SK-N-SH treated with all-trans-retinoic acid at 6 μM for 48 hours (cell line): ENCODE measurements around the gene MRPL28.
A peak's percentile ranks its signal among the peaks of the same experiment; 100 is the strongest.

ENCODE experiments used
- ATAC-seq: fragments of 200-7000 bp; cut with Tn5 transposase; 3 replicates; pipeline ENCODE4 v1.9.1; 2020; ENCODE audit warnings: mild to moderate bottlenecking, moderate library complexity
- ARNTL ChIP-seq: fragments of 450-650 bp; formaldehyde crosslinking; IDR thresholded peaks from 2 replicates; pipeline ENCODE4 v1.5.0; 2020; ENCODE audit warnings: low read depth, mild to moderate bottlenecking, moderate library complexity, borderline replicate concordance
- BACH2 ChIP-seq: fragments of 250-450 bp; sonication (Bioruptor Pico); IDR thresholded peaks from 2 replicates; pipeline ENCODE4 v1.9.0; 2021; ENCODE audit warnings: mild to moderate bottlenecking, borderline replicate concordance
- CSDC2 ChIP-seq: fragments of 250-450 bp; sonication (Bioruptor Pico); IDR thresholded peaks from 2 replicates; pipeline ENCODE4 v1.5.0; 2020; ENCODE audit warnings: mild to moderate bottlenecking, moderate library complexity
- ESRRG ChIP-seq: fragments of 250-450 bp; sonication (Bioruptor Pico); IDR thresholded peaks from 2 replicates; pipeline ENCODE4 v1.6.1; 2021; ENCODE audit warnings: mild to moderate bottlenecking
- GLIS3 ChIP-seq: fragments of 250-450 bp; sonication (Bioruptor Pico); IDR thresholded peaks from 2 replicates; pipeline ENCODE4 v1.5.0; 2020; ENCODE audit warnings: mild to moderate bottlenecking, moderate library complexity
- ISL1 ChIP-seq: fragments of 250-450 bp; sonication (Bioruptor Pico); IDR thresholded peaks from 2 replicates; pipeline ENCODE4 v2.1.2; 2022; ENCODE audit warnings: mild to moderate bottlenecking, moderate library complexity
- OSR1 ChIP-seq: fragments of 250-450 bp; sonication (Bioruptor Pico); IDR thresholded peaks from 2 replicates; pipeline ENCODE4 v1.8.0; 2022; ENCODE audit warnings: moderate library complexity, mild to moderate bottlenecking, inconsistent platforms
- PPARA ChIP-seq: fragments of 250-450 bp; sonication (Bioruptor Pico); IDR thresholded peaks from 2 replicates; pipeline ENCODE4 v1.5.0; 2020; ENCODE audit warnings: mild to moderate bottlenecking, borderline replicate concordance
- RARB ChIP-seq: fragments of 250-450 bp; sonication (Bioruptor Pico); IDR thresholded peaks from 2 replicates; pipeline ENCODE4 v1.8.0; 2021; ENCODE audit warnings: mild to moderate bottlenecking, moderate library complexity
- SNAI2 ChIP-seq: fragments of 250-450 bp; sonication (Bioruptor Pico); IDR thresholded peaks from 2 replicates; pipeline ENCODE4 v1.5.0; 2020; ENCODE audit warnings: mild to moderate bottlenecking, moderate library complexity
- TCF4 ChIP-seq: fragments of 250-450 bp; sonication (Bioruptor Pico); IDR thresholded peaks from 2 replicates; pipeline ENCODE4 v1.8.0; 2021; ENCODE audit warnings: mild to moderate bottlenecking, moderate library complexity, borderline replicate concordance
- TOX ChIP-seq: fragments of 250-450 bp; sonication (Bioruptor Pico); IDR thresholded peaks from 2 replicates; pipeline ENCODE4 v1.8.0; 2021; ENCODE audit warnings: mild to moderate bottlenecking, moderate library complexity, borderline replicate concordance
- ZC3H10 ChIP-seq: fragments of 250-450 bp; sonication (Bioruptor Pico); IDR thresholded peaks from 2 replicates; pipeline ENCODE4 v1.5.1; 2021; ENCODE audit warnings: mild to moderate bottlenecking, moderate library complexity
- ZFP3 ChIP-seq: fragments of 250-450 bp; sonication (Bioruptor Pico); IDR thresholded peaks from 2 replicates; pipeline ENCODE4 v1.5.0; 2020; ENCODE audit warnings: mild to moderate bottlenecking, moderate library complexity
- ZFP30 ChIP-seq: fragments of 450-650 bp; formaldehyde crosslinking; IDR thresholded peaks from 2 replicates; pipeline ENCODE4 v1.5.0; 2022; ENCODE audit warnings: mild to moderate bottlenecking, moderate library complexity
- ZNF70 ChIP-seq: fragments of 450-650 bp; formaldehyde crosslinking; IDR thresholded peaks from 2 replicates; pipeline ENCODE4 v1.5.0; 2020; ENCODE audit warnings: mild to moderate bottlenecking, moderate library complexity
- ZNF8 ChIP-seq: fragments of 450-650 bp; formaldehyde crosslinking; IDR thresholded peaks from 2 replicates; pipeline ENCODE4 v1.5.0; 2020; ENCODE audit warnings: mild to moderate bottlenecking, moderate library complexity
- TF ChIP-seq, protein P1 (sequence below): fragments of 250-450 bp; sonication (Bioruptor Pico); IDR thresholded peaks from 2 replicates; pipeline ENCODE4 v1.5.1; 2020; ENCODE audit warnings: low read depth, mild to moderate bottlenecking, moderate library complexity
- TF ChIP-seq, protein P2 (sequence below): fragments of 250-450 bp; sonication (Bioruptor Pico); IDR thresholded peaks from 2 replicates; pipeline ENCODE4 v1.8.0; 2020; ENCODE audit warnings: mild to moderate bottlenecking, moderate library complexity, borderline replicate concordance
- TF ChIP-seq, protein P3 (sequence below): fragments of 250-450 bp; sonication (Bioruptor Pico); IDR thresholded peaks from 2 replicates; pipeline ENCODE4 v1.8.0; 2021; ENCODE audit warnings: low read depth, mild to moderate bottlenecking, moderate library complexity, borderline replicate concordance

The MRPL28 gene

DNA sequence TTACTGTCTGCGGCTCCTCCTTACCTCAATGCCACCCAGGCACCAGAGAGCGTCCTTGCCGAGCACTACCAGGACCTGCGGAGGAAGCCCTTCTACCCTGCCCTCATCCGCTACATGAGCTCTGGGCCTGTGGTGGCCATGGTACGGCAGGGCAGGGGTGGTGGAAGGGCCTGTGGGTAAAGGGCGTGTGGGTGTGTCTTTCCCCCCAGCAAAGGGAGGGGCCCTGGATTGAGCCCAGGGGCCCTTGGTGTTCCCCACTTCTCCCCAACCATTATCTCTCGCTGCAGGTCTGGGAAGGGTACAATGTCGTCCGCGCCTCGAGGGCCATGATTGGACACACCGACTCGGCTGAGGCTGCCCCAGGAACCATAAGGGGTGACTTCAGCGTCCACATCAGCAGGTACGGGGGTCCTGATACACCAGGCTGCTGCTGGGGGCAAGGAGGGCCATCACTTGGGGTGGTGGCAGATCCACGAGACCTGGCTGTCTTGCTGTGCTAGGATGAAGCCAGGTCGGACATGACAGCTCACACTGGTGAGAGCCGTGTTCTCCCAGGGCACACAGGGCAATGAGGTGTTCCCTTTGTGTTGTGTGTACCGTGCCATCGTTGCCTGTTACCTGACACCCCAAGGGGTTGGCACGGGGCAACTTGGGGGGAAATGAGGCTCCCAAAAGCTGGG is 29.1 kb upstream of the MRPL28 start:
- TF ChIP-seq OSR1 (CRISPR knock-in tag): no peak
- no peak for TF ChIP-seq ESRRG (CRISPR knock-in tag)
- TF ChIP-seq, protein P1, sequence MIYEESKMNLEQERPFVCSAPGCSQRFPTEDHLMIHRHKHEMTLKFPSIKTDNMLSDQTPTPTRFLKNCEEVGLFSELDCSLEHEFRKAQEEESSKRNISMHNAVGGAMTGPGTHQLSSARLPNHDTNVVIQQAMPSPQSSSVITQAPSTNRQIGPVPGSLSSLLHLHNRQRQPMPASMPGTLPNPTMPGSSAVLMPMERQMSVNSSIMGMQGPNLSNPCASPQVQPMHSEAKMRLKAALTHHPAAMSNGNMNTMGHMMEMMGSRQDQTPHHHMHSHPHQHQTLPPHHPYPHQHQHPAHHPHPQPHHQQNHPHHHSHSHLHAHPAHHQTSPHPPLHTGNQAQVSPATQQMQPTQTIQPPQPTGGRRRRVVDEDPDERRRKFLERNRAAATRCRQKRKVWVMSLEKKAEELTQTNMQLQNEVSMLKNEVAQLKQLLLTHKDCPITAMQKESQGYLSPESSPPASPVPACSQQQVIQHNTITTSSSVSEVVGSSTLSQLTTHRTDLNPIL (CRISPR knock-in tag): no peak
- no peak for TF ChIP-seq ZFP3 (CRISPR knock-in tag)
- no peak for TF ChIP-seq BACH2 (CRISPR knock-in tag)
- TF ChIP-seq ZNF70 (CRISPR knock-in tag): no peak
- no peak for TF ChIP-seq ZC3H10
- TF ChIP-seq CSDC2: no peak
- TF ChIP-seq ARNTL: no peak
- no peak for TF ChIP-seq ISL1 (CRISPR knock-in tag)
- TF ChIP-seq ZFP30 (CRISPR knock-in tag): no peak
- no peak for ATAC-seq

DNA sequence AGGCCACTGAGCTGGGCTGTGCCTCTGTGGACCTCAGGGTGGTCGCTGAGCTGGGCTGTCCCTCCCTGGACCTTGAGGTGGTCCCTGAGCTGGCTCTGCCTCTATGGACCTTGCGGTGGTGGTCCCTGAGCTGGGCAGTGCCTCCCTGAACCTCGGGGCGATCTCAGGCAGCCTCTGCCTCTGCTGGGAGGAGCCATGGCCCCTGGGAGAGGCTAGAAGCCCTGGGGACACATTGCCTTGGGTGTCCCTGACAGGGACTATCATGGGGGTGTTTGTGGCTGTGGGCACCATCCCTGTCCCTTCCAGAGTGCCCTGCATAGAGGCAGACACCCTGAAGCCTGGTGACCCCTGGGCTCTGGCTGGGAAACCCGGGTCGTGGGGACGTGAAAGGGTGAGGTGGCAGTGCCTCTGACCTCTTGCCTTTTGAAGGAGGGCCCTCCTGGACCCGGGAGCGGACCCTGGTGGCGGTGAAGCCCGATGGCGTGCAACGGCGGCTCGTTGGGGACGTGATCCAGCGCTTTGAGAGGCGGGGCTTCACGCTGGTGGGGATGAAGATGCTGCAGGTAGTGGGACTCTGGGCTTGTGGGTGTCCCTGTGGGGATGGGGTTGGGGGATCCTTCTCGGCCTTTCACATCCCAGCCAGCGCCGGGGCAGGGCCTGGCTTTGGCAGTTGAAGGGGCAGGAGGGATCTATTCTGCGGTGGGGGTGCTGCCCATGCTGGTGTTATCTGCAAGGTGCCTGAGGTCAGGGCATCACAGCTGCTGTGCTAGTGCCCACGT is 28.4 kb upstream of the MRPL28 start:
- ATAC-seq: no peak
- TF ChIP-seq PPARA (CRISPR knock-in tag): no peak
- TF ChIP-seq, protein P2, sequence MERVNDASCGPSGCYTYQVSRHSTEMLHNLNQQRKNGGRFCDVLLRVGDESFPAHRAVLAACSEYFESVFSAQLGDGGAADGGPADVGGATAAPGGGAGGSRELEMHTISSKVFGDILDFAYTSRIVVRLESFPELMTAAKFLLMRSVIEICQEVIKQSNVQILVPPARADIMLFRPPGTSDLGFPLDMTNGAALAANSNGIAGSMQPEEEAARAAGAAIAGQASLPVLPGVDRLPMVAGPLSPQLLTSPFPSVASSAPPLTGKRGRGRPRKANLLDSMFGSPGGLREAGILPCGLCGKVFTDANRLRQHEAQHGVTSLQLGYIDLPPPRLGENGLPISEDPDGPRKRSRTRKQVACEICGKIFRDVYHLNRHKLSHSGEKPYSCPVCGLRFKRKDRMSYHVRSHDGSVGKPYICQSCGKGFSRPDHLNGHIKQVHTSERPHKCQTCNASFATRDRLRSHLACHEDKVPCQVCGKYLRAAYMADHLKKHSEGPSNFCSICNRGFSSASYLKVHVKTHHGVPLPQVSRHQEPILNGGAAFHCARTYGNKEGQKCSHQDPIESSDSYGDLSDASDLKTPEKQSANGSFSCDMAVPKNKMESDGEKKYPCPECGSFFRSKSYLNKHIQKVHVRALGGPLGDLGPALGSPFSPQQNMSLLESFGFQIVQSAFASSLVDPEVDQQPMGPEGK (CRISPR knock-in tag): no peak
- TF ChIP-seq OSR1 (CRISPR knock-in tag): no peak
- no peak for TF ChIP-seq CSDC2
- no peak for TF ChIP-seq ARNTL
- no peak for TF ChIP-seq BACH2 (CRISPR knock-in tag)
- no peak for TF ChIP-seq RARB
- TF ChIP-seq, protein P1 (CRISPR knock-in tag): no peak
- TF ChIP-seq ZFP30 (CRISPR knock-in tag): no peak
- no peak for TF ChIP-seq TOX (CRISPR knock-in tag)
- TF ChIP-seq, protein P3, sequence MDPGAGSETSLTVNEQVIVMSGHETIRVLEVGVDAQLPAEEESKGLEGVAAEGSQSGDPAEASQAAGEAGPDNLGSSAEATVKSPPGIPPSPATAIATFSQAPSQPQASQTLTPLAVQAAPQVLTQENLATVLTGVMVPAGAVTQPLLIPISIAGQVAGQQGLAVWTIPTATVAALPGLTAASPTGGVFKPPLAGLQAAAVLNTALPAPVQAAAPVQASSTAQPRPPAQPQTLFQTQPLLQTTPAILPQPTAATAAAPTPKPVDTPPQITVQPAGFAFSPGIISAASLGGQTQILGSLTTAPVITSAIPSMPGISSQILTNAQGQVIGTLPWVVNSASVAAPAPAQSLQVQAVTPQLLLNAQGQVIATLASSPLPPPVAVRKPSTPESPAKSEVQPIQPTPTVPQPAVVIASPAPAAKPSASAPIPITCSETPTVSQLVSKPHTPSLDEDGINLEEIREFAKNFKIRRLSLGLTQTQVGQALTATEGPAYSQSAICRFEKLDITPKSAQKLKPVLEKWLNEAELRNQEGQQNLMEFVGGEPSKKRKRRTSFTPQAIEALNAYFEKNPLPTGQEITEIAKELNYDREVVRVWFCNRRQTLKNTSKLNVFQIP (CRISPR knock-in tag): no peak

DNA sequence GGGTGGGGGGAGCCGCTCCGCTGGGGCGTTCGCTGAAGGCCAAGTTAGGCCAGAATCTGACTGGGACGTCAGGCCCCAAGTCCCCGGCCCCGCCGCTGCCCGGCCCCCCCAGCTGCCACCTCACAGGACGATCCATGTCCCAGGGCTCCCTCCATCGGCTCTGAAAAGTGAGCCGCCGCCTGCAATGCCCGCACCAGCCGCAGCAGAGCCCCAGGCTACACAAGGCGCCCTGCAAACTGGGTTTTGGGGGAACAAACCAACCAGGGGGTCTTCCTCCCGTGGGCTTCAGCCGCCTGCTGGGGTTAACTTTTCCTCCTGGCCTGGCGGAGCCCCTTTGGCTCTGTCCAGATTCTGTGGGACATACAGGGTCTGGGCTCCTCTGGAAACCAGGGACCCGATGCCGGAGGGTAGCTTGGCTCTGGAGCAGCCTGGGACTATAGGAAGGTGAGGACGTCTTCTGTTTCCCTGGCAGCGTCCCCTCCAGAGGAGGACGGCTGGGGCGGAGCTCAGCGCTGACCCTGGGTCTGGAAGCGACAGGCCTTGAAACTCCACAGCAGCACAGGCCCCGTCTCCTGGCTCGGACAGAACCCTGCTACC is 27.5 kb upstream of the MRPL28 start:
- TF ChIP-seq, protein P1 (CRISPR knock-in tag): no peak
- TF ChIP-seq TCF4 (CRISPR knock-in tag) (no peak), SNAI2 (no peak), TOX (CRISPR knock-in tag) (no peak), BACH2 (CRISPR knock-in tag) (no peak), ZNF8 (no peak), GLIS3 (CRISPR knock-in tag) (no peak), ARNTL (no peak), ZC3H10 (no peak)
- TF ChIP-seq, protein P2 (CRISPR knock-in tag): no peak
- peak; percentile 71 for ATAC-seq
